Activated CD4-positive, alpha-beta T cell treated with anti-CD3 and anti-CD28 coated beads, Interleukin-2, amount 10 ng/mL, durations not matched to agents 24 days and 14 days (primary cell): ENCODE measurements around the gene UBE2V1. TPM values are rescaled to one million over a fixed set of nuclear protein-coding genes. Genes with fewer than 3 reads are reported as not detected.
A peak's percentile ranks its signal among the peaks of the same experiment; 100 is the strongest.

ENCODE experiments used
- DNase-seq: peaks from one replicate; pipeline ENCODE4 v3.0.0; 2022
- H3K27ac Mint-ChIP-seq: one replicate; pipeline ENCODE4 v1.8.0; 2022; ENCODE audit warnings: mild to moderate bottlenecking, mixed read lengths
- H3K27me3 Mint-ChIP-seq: one replicate; pipeline ENCODE4 v1.8.0; 2022; ENCODE audit warnings: mixed read lengths
- H3K36me3 Mint-ChIP-seq: one replicate; pipeline ENCODE4 v1.8.0; 2022; ENCODE audit warnings: low read depth, mild to moderate bottlenecking, mixed read lengths
- H3K4me1 Mint-ChIP-seq: one replicate; pipeline ENCODE4 v1.8.0; 2021; ENCODE audit warnings: mixed read lengths
- H3K4me3 Mint-ChIP-seq: one replicate; pipeline ENCODE4 v1.8.0; 2022; ENCODE audit warnings: mild to moderate bottlenecking, moderate library complexity, mixed read lengths
- H3K9me3 Mint-ChIP-seq: one replicate; pipeline ENCODE4 v1.8.0; 2021; ENCODE audit warnings: mixed read lengths
- intact Hi-C: fragments of 100-400 bp; cut with micrococcal nuclease; formaldehyde crosslinking; loops from one replicate; pipeline ENCODE4 v1.15.1; 2023
- total RNA-seq: library from RNA; stranded (reverse); gene quantifications from 2 replicates; pipeline ENCODE4 v1.2.3, GENCODE V29; 2022

Gene UBE2V1
- total RNA-seq, 1 donor from 2014 or later, result 153 TPM

DNA sequence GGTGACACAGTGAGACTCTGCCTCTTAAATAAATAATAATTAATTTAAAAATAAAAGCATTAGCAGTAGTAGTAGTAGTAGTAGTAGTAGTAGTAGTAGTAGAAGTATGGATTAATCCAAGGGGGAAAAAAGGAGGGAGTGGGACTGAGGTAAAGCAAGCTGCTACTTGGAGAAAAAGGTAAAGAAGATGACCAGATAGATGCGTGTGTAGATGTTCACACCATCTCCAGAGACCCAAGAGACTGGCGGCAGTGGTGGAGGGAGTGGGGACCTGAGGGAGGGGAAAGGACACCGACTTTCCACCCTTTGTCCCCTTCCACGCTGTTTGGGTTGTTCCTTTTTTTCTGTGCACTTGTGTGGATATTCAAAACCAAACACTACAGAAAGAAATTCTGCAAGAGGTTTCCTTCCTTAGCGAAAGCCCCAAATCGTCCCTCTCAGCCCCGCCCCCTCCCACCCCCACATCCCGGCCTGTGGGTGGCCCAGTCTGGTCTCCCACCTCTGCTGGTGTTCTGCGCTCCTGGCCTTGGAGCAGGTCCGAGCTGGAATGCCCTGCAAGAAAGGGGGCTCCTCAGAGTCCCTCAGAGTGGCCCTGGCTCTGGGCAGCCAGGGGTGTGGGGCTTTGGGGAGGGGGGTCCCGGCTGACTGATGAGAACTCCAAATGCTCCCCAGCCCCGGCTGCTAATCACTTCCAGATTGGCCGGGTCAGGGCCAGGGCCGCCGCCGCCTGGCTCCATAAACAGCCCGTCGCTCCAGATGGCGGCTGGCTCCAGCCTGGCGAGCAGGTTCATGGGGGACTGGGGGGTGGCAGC is 60.2 kb downstream of the UBE2V1 start:
- intact Hi-C loops, result no loop called here
- no peaks in the 10 kb centered on the region for H3K36me3 Mint-ChIP-seq
- peaks cover 10% of the 10 kb centered on the region for H3K4me1 Mint-ChIP-seq
- no peaks in the 10 kb centered on the region for H3K9me3 Mint-ChIP-seq
- H3K27me3 Mint-ChIP-seq, result peaks cover 11% of the 10 kb centered on the region
- H3K27ac Mint-ChIP-seq, result no peak overlapping the region
- no peak for DNase-seq
- no peak overlapping the region for H3K4me3 Mint-ChIP-seq

- H3K27ac Mint-ChIP-seq, result no peak overlapping the region
- peaks cover 10% of the 10 kb centered on the region for H3K4me1 Mint-ChIP-seq
- intact Hi-C loops, result no loop called here
- H3K27me3 Mint-ChIP-seq, result peaks cover 20% of the 10 kb centered on the region
- no peak for DNase-seq
- H3K36me3 Mint-ChIP-seq, result no peaks in the 10 kb centered on the region
- peaks cover 3% of the 10 kb centered on the region for H3K9me3 Mint-ChIP-seq
- no peak overlapping the region for H3K4me3 Mint-ChIP-seq
Measured at GRCh38 chr20:50050660-50051308, 62.2 kb downstream of the UBE2V1 start.

DNA sequence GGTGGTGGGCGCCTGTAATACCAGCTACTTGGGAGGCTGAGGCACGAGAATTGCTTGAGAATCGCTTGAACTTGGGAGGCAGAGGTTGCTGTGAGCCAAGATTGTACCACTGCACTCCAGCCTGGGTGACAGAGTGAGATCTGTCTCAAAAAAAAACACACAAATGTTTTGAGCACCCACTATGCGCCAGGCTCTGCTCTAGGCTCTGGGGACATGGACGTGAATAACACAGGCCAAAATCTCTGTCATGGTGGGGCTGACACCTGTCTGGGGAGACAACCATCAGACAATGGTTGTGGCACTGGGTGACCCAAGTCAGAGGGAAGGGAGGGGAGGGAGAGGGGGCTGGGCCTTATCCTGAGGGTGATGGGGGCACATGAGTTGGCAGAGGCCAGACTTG is 62.7 kb downstream of the UBE2V1 start:
- Mint-ChIP-seq H3K9me3 (peaks cover 3% of the 10 kb centered on the region), H3K4me1 (peaks cover 10% of the 10 kb centered on the region), H3K36me3 (no peaks in the 10 kb centered on the region), H3K27me3 (peaks cover 22% of the 10 kb centered on the region), H3K4me3 (no peak overlapping the region), H3K27ac (no peak overlapping the region)
- intact Hi-C loops, result no loop called here
- DNase-seq, result no peak

- peak; percentile 58 for DNase-seq
- H3K4me3 Mint-ChIP-seq, result no peak overlapping the region
- no peaks in the 10 kb centered on the region for H3K36me3 Mint-ChIP-seq
- H3K4me1 Mint-ChIP-seq, result peaks cover 10% of the 10 kb centered on the region
- intact Hi-C loops, result no loop called here
- H3K9me3 Mint-ChIP-seq, result peaks cover 3% of the 10 kb centered on the region
- peaks cover 24% of the 10 kb centered on the region for H3K27me3 Mint-ChIP-seq
- H3K27ac Mint-ChIP-seq, result no peak overlapping the region
Measured at GRCh38 chr20:50049442-50050026, 63.4 kb downstream of the UBE2V1 start.

GRCh38 chr20:50048420-50049166 is 64.4 kb downstream of the UBE2V1 start:
- H3K9me3 Mint-ChIP-seq, result peaks cover 3% of the 10 kb centered on the region
- no peak overlapping the region for H3K27ac Mint-ChIP-seq
- H3K27me3 Mint-ChIP-seq, result peaks cover 22% of the 10 kb centered on the region
- DNase-seq, result no peak
- H3K4me3 Mint-ChIP-seq, result no peak overlapping the region
- no peaks in the 10 kb centered on the region for H3K36me3 Mint-ChIP-seq
- intact Hi-C loops, result no loop called here
- peaks cover 10% of the 10 kb centered on the region for H3K4me1 Mint-ChIP-seq

DNA sequence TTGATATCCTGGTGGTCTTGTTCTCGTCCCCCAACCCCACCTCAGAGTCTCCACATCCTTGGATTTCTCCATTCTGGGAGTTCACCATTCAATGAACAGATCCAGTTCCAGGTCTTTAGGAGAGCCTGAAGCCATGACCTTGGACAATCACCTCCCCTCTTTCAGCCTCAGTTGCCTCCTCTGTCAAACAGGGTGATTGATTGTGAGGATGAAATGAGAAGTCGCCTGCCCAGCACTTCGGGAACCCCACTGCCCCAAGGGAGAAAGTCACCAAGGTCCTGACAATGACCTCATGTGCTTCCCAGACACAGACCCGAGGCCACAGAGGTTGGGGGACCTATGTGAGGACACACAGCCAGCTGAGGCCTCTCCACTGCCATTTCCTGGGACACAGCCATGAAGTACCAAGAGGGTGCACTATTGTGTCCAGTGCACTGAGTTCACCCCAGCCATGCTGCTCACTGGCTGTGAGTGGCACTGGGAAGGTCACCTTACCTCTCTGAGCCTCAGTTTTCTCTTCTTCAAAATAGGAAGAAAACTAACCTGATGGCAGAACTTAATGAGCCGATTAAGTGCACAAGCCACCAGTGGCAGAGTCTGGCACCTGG is 68.5 kb downstream of the UBE2V1 start:
- Mint-ChIP-seq H3K9me3 (peaks cover 3% of the 10 kb centered on the region), H3K27me3 (peaks cover 22% of the 10 kb centered on the region), H3K4me3 (no peak overlapping the region), H3K36me3 (no peaks in the 10 kb centered on the region), H3K4me1 (peaks cover 7% of the 10 kb centered on the region), H3K27ac (no peak overlapping the region)
- DNase-seq, result no peak
- intact Hi-C loops, result no loop called here

- intact Hi-C loops, result no loop called here
- Mint-ChIP-seq H3K4me3 (no peak overlapping the region), H3K27me3 (peaks cover 19% of the 10 kb centered on the region), H3K27ac (no peak overlapping the region), H3K36me3 (no peaks in the 10 kb centered on the region), H3K9me3 (peaks cover 3% of the 10 kb centered on the region), H3K4me1 (peaks cover 5% of the 10 kb centered on the region)
- no peak for DNase-seq
Measured at GRCh38 chr20:50043573-50044352, 69.2 kb downstream of the UBE2V1 start.

DNA sequence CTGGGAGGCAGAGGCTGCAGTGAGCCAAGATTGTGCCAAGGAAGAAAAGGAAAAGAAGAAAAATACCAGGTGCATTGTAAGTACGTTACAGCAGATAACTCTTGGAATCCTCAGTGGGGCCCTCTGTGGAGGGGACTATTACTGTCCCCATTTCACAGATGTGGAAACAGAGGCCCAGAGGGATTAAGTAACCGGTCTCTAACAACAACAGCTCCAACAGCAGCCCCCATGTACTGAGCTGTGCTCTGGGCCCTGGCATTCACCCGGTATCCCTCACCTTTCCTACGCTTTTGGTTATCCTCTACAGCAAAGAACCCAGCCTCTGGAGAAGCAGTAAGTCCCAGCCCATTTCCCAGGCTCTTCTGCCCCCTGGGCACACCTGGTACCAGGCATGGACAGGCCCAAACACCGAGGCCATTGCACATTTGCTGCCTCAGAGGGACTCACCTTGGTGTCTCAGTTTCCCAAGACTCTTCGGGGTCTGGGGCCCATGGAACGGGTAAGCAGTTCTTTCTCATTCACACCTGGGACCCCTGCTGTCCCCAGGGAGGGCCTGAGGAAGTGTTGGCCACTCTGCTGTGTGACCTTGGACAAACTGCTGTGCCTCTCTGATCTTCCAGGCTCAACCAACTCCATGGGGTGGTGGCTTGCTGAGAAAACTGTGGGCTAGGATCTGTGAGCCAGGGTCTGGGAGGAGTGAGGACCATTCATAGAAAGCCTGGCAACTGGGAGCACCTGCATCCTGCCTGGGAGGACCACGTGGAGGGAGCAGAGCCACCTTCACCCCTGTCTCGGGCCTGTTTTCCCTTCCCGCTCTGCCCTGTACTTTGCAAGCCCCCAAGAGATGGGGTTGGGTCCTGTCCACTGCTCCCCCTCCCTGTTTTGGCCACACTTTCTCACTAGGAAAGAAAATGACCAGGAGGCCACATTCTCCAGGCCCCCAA is 70.3 kb downstream of the UBE2V1 start:
- intact Hi-C loops, result no loop called here
- Mint-ChIP-seq H3K36me3 (no peaks in the 10 kb centered on the region), H3K4me1 (no peaks in the 10 kb centered on the region), H3K27me3 (peaks cover 13% of the 10 kb centered on the region), H3K27ac (no peak overlapping the region), H3K4me3 (no peak overlapping the region), H3K9me3 (peaks cover 3% of the 10 kb centered on the region)
- no peak for DNase-seq

GRCh38 chr20:50041246-50041873 is 71.6 kb downstream of the UBE2V1 start:
- H3K4me1 Mint-ChIP-seq, result no peaks in the 10 kb centered on the region
- H3K9me3 Mint-ChIP-seq, result peaks cover 3% of the 10 kb centered on the region
- intact Hi-C loops, result no loop called here
- no peaks in the 10 kb centered on the region for H3K36me3 Mint-ChIP-seq
- no peak for DNase-seq
- H3K27me3 Mint-ChIP-seq, result peaks cover 6% of the 10 kb centered on the region
- H3K27ac Mint-ChIP-seq, result no peak overlapping the region
- no peak overlapping the region for H3K4me3 Mint-ChIP-seq

GRCh38 chr20:50040432-50041245 is 72.3 kb downstream of the UBE2V1 start:
- no peak for DNase-seq
- Mint-ChIP-seq H3K36me3 (no peaks in the 10 kb centered on the region), H3K9me3 (no peaks in the 10 kb centered on the region), H3K4me3 (no peak overlapping the region), H3K4me1 (no peaks in the 10 kb centered on the region), H3K27me3 (peaks cover 2% of the 10 kb centered on the region), H3K27ac (no peak overlapping the region)
- intact Hi-C loops, result no loop called here

- Mint-ChIP-seq H3K27me3 (no peaks in the 10 kb centered on the region), H3K36me3 (no peaks in the 10 kb centered on the region), H3K4me1 (no peaks in the 10 kb centered on the region), H3K4me3 (no peak overlapping the region), H3K9me3 (no peaks in the 10 kb centered on the region), H3K27ac (no peak overlapping the region)
- DNase-seq, result no peak
- intact Hi-C loops, result no loop called here
Measured at GRCh38 chr20:50039706-50040431, 73.1 kb downstream of the UBE2V1 start.
